NCI-H146 treated with DMSO at 0.1 percent for 48 hours (cell line): ENCODE results near the gene SEC16B.

Experiments
- DNase-seq: peaks from one replicate; lab custom pipeline; 2025; ENCODE audit not compliant: unreplicated experiment; lab: John Stamatoyannopoulos, UW

Gene SEC16B

DNA sequence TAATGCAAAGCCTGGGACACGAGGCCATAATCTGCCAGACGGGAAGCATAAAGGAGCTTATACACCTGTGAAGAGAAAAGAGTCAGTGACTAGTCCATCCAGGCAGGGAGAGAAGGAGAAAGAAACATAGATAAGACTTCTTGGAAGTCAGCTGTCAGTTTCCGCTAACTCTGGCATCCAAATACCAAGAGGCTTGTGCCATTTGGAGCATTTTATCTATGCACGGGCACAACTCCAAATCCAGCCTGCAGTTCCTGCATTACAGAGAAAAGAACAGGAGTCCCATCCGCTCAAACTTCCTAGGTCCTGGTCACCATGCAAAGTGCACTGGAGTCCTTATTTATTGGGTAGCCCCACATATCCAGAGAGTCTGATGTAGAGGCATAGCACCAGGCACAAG is 27.9 kb downstream of the SEC16B start:
- DNase-seq = no peak

DNA sequence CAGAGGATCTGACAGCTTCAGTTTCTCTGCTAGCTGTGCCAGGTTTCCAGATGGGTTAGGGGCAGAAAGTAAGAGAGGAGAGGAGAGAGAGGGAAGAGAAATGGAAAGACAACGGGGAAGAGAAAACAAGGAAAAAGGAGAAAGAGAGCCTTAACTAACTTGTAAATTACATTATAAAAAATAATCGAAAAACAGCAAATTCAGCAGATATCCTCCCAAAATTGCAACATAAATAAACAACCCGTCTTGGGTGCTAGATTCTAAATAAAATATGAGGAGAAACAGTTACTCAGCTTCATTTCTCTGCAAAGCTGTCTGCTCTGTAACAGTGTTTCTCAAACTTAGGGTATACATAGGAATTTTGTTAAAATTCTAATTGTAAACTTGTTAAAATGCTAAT is 29.2 kb downstream of the SEC16B start:
- DNase-seq = no peak

DNA sequence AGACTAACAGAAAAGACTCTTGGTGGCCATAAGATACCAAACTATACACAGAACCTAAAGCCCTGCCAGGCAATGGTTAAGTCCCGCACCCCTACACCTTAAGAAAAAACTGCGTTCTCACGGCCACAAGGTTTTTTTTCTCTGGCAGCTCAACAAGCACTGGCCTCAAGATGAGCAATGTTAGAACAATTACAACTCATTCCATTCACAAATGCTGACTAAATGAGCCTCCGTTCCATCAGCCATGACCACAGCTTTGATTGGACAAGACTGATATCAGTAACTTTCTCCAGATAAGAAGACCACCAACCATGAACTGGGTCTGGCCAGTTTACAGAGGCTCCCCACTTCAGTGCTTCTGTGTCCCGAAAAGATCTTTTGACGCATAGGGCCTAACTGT is 31.9 kb downstream of the SEC16B start:
- DNase-seq = no peak

DNA sequence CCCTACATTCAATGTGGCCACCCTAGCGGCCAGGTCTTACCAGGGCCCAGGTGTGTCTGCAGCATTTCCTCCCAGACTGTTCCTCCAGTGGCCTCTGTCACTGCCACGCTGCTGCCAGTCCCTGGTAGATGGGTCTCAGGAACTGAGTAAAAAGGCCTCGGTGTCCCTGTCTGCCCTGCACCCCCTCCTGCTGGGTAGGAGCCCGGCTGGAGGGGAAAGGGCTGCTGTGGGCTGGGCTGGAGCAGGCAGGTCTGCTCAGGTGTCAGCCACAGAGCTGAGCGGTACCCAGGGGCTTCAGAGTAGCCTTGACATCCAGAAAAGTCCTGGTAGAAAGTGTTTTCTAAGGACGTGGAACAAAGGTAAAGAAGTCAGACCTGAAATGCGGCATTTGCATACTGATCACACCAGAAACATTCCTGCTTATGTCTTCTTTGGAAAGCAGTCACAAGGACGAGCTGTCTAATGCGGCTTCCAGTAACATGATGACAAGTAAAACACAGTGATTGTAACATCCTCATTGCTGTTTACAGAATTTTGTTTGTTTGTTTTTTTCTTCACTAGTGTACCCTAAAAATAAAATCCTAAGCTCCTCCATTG is 32.6 kb downstream of the SEC16B start:
- no peak for DNase-seq

DNA sequence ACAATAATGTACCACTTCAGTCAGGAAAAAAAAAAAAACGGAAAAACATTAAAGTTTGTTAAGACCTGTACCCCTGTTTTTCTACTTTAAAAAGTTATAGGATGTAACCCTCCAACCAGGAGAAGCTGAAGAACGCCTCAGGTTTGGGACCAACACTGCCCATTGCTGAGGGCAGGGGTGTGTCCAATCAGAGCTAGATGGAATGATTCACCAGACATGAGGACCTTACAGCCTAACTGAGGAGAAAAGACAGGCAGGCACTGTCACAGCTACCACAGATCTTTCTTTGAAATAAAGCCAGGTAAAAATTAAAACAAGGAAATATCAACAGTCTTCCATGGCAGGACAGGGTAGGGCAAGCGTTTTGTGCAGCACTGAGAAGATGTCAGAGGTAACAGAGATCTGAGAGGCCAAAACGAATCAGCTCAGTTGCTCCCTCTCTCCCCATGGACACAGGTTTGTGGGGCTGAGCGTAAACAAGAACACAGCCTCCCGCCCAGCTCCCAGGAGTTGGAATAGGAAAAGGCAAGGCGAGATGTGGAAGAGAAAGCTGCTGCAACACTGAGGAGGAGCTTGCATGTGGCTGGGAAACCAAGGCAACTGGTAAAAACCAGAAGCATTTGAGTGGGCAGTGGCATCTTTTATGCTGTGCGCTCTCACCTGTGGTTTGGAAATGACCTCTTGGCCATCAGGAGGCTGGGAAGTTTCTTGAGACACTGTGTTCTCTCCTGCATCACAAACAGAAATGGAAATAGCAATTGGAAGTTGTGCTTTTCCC is 34.0 kb downstream of the SEC16B start:
- DNase-seq = no peak

DNA sequence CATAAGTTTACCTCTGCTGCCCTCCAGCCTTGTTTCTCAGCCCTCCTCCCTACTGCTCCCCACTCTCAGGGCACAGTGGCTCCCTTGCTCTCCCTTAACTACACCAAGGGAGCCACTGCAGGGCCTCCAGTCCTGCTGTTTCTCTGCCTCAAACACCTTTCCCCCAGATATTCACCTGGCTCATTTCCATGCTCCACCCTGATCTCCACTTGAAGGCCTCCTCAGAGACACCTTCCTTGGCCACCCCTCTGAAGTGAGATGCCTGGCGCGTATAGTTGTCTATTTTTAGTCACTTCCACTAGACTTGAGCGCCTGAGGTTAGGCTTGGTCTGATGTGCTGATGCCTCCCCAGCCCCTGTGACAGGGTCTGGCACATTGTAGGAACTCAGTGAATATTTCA is 34.9 kb downstream of the SEC16B start:
- no peak for DNase-seq

DNA sequence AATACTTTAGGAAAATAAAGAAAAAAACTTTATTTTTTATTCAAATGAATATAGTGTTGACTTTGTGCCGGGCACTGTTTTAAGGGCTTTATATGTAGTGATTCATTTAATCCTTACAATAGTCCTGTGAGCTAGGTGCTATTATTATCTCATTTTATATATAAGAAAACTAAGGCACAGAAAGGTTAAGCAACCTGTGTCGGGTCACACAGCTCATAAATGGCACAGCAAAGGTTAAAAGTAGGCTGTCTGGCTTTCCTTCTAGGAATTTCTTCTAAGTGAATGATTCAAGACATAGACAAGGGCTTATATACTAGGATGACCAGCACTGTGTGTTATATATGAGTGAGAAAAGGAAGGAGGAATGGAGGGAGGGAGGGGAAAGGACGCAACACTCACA is 35.4 kb downstream of the SEC16B start:
- DNase-seq = no peak

DNA sequence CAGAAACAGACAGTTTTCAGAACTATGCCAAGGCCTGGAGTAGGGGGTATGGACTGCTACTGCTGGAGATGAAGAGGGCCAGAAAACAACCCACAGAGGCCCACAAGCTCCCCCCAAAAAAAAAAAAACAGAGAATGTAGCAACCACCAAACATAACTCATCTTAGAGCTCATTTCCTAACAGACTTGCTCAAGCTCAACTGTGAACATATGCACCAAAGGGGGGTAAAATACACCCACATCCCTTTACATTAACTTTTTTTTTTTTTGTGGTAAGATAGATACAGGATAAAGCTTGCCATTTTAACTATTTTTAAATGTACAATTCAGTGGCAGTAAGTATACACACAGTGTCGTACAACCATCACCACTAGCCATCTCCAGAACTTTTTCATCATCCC is 36.0 kb downstream of the SEC16B start:
- no peak for DNase-seq

DNA sequence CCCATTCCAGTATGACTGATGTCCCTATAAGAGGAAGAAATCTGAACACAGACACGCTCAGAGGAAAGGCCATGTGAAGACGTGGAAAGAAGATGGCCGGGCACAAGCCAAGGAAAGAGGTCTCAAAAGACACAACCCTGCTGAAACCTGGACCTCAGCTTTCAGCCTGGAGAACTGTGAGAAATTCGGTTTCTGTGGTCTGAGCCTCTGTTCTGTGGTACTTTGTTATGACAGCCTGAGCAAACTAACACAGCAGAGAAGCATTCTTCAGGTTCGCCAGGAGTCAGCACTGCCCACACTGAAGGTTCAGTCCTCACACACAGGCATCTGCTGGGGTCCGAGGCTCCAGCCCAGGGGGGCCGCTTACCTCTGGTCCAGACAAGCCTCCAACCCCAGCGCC is 37.7 kb downstream of the SEC16B start:
- no peak for DNase-seq

DNA sequence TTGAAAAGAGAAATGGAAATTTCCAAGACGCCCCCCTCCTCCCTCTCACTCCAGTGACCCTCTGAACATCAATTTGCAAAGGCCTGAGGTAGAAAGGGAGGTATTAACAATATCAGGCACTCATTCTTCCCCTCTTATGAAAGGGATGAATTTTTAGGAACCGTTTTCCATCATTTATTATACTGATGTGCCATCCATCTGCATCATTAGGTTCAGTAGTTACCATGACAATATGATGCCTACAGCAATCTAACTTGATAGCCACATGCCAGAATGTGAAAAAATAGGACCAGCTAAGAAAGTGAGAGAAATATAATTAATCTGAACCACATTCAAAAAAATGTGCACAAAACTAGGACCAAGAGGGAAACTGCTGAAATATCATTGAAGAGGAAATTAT is 40.9 kb downstream of the SEC16B start:
- DNase-seq = no peak

DNA sequence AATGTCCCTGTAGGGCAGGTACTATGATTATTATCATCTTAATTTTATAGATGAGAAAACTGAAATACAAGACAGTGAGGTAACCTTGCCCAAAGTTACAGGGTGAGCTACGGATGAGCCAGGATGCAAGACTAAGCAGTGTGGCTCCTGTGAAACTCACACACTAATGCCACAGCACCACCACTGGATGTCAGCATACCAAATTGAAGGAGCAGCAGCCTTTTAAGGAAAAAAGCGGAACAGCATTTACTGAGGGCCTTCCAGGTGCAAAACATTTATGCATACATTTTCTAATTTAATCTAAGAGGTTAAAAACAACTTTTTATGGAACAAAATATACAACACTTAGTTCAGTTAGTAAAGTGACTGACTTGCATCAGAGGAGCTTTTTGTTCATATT is 41.7 kb downstream of the SEC16B start:
- DNase-seq = no peak

DNA sequence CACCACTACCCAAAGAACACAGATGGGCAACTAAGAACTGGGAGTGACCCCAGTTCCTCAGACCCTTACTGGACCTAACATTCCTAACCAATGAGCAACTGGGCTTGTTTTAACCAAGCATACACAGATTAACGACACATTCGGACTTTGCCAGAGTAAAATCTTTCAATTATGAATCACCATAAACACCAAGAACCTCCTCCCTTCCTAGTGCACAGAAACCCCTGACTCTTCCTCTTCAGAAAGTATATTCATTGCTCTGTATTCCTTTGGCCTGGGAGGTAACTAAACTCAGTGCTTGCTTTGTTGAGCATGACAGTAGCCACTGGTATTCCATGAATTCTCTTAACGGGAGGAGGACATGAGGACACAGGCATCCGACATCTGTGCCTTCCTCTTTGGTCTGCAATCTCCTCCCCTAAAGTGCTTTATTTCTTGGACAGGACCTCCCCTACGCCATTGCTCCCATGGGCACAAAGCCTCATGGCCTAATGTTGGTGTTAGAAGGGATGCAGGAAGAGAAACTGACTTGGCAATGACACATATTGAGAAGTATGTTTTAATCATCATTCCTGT is 42.7 kb downstream of the SEC16B start:
- DNase-seq = no peak

DNA sequence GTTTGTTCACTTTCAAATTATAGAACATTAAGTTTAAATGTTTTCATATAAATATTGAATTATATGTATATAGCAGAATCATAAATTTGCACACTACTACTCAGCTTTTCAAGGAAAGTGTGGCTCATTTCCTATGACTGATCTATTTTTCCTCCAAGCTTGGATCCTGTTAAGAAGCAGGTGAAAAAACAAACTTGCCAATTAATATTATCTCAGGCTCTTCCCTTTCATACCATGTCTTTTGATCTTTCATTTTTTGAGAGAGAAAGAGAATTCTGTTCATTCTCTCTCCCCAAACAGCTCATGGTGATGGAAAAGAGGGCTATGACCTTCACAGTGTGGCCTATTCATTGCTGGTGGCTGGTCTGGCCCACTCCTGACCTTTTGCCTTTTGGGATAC is 43.7 kb downstream of the SEC16B start:
- no peak for DNase-seq

DNA sequence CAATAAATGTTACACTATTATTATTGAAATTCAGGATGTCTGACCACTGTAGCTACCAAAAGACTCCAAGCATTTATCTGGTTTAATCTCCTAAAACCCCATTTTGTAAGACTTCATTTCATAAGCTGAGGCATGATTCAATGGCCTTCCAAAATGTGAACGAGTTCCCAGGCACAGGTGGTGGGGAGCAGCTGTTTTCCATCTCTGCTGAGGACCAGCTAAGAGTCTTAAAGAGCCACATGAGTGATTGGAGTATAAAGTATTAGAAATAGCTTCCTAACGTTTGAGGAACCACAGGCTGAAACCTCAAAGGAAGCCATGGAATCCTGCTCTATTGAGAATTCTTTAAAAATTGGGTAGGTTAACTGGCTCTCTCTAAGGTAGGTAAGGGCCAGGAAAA is 44.9 kb downstream of the SEC16B start:
- DNase-seq = no peak

DNA sequence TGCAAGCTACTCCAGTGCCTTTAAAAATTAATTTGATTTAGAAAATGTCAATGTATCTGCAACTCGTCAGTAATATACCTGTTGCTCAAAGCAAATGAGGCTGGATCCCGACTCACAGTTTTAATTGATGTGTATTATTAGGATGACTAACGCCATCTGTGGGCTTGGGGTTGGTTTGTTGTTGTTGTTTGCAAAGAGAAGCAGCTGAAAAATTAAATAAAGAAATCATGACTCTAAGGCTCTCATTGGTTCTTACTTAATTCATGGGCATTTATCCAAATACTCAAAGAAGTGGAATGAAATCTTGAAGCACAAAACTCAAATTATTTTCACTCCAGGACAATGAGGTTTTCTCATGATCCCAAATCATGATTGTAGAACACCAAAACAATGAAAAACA is 46.4 kb downstream of the SEC16B start:
- DNase-seq = no peak

DNA sequence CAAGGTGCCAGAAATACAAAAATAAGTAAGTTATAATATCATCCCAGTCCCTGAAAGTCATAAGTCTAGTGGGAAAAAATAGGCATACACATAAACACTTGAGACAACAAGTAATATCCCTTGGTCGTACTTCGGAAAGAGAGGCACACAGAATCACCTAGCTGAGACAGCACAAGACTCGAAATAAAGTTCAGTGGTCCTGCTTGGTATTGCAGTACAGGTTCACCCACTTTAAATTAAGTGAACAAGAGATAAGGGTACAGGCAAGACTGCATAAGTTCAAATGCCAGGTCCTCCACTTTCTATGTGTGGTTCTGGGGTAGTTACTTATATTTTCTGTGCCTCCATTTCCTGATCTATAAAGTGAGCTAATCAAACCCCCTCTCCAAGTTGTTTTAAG is 47.6 kb downstream of the SEC16B start:
- DNase-seq = no peak

DNA sequence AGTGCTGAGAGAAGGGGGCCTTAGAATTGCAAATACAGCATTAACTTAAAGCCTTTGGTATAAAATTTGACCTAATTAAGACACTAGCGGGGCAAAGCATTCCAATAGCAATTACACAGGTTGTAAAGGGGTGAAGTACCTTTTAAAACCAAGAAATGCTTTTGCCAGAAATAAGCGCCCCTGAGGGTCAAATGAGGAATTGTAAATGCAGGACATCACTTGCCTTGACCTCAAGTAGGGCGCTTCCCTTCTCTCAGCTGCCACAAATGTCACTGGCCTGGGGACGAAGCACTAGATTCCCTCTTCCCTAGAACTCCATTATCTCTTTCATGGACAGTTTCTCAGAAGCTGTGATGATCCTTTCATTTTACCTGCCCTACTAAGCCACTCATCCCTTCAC is 48.3 kb downstream of the SEC16B start:
- no peak for DNase-seq

DNA sequence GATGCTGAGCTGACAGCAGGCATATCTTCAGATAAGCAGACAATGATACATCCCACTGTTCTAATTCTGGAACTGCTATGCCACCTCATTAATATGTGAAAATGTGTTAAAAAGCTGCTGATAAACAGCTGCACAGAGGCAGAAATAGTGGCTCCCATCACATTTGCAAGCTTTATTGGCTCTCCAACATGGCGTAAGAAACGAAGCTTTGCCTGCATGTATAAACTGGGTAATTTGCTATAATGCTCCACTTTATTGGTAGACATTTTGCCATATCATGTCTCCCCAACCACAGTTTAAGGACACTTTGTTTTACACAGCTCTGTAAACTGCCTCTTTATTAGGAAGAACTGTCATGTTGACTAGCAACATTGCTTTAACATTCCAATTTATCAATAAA is 49.8 kb downstream of the SEC16B start:
- DNase-seq = no peak

DNA sequence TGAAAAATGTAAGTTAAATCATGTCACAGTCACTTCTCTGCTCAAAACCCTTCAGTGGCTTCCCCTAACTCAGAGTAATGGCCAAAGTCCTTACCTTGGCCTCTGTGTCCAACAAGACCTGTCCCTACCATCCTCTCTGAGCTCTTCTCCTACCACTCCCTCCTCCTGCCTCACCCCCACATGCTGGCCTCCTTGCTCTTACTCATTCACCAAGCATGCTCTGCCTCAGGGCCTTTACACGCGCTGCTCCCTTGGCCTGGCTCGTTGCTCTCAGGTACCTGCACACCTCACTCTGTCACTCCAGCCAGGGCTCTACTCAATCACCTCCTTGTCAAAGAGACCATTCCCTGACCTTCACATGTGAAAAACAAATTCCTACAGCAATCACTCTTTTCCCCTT is 54.2 kb downstream of the SEC16B start:
- no peak for DNase-seq

DNA sequence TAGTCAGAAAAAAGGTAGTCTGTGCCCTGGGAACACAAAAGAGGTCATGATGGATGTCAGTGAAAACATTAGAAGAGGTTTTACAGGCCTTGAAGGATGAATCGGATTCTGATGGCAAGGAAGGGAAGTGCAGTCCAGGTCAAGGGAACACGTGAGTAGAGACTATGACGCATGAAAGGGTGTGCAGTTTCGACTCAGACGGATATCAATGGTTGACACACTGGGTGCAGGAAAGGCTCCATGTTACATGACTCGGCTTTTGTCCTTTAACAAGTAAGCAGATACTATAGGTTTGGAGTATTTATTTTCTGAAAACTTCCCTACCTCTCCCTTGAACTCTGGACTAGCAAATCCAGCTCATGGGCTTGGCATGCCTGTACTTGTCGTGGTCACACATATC is 55.3 kb downstream of the SEC16B start:
- DNase-seq = no peak

DNA sequence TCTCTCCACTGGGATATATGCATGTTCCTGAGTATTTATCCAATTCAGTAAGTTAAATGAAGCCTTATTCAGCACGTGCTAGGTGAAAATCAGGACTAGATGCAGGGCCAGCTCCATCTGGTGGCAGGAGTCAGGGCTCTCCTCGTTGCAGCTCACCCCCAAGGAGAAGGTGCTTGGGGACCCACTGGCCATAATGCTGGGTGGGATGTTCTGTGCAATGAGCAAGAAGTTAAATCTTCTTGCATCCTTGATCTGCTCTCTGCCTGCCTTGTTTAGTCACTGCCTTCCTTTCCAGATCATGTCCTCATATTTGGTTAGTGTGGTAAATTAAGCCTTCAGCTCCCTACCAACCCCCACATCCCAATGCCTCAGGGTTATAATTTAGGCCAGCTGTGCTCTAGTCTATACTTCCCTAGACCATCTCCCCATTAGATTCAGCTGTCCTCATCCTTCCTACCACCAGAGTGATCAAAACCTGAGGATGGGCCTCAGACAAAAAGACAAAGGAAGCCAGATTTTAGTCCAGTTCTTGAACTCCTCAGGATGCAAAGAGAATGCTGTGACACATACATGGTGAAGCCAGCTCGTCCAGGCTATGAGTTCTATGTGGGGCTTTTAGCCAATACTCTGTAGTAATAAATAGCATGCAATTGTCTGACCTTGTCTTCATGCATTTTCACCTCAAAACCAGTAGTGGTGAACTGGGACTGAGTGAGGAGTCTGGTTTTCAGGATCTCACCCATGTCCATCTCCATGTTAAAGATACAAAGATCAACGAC is 55.9 kb downstream of the SEC16B start:
- DNase-seq = no peak

DNA sequence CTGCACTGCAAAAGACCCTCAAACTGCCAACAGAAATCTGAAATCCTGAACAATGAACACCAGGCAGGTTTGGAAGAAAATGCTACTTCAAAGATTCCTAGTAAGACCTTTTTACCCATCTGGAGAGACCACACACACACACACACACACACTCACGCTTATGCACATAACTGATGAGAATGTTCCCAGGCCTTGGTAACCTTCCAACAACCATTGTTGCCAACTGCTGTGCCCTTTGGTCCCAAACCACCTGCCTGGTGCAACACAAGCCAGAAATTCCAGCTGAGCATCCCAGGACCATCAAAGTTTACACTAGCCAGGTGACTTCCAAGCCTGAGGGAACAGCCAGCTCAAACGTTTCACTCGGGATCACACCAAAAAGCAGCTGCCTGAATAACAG is 56.9 kb downstream of the SEC16B start:
- no peak for DNase-seq
